ENCODE data around the gene SBNO2.
"Not testable (repeated sequence)": the region's sequence is repeated elsewhere in the genome, so short reads cannot be mapped to it uniquely, and the experiment has no call there.

The SBNO2 gene

DNA sequence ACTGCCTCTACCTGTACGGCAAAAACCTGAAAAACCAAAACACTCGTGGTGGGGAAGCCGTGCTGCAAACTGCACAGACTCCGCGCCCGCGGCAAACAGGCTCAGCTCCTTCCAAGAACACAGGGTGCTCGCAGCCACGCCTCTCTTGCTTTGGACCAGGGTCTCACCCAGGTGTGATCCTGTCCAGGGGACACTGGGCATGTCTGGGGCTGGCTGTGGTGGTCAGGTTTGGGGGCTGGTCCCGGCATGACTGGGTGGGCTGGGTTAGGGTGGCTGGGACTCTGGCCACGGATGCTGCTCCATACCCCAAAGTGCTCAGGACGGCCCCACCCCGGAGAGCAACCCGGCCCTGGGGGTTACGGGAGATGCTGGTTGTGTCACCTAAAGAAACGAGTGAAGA, 56.4 kb downstream of the SBNO2 start:
- no peak for DNase-seq (ENCODE audit: low read depth)

GRCh38 chr19:1116726-1117581, 57.1 kb downstream of the SBNO2 start:
- DNase-seq (ENCODE audit: low read depth): no peak

- DNase-seq (ENCODE audit: low read depth): no peak
Measured at GRCh38 chr19:1115646-1116420, 58.2 kb downstream of the SBNO2 start.

DNA sequence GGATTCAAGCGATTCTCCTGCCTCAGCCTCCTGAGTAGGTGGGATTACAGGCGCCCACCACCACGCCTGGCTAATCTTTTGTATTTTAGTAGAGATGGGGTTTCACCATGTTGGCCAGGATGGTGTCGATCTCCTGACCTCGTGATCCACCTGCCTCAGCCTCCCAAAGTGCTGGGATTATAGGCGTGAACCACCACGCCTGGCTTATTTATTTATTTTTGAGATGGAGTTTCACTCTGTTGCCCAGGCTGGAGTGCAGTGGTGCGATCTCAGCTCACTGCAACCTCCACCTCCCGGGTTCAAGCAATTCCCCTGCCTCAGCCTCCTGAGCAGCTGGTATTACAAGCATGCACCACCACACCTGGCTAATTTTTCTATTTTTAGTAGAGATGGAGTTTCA, 59.3 kb downstream of the SBNO2 start:
- not testable (repeated sequence) for DNase-seq (ENCODE audit: low read depth)

DNA sequence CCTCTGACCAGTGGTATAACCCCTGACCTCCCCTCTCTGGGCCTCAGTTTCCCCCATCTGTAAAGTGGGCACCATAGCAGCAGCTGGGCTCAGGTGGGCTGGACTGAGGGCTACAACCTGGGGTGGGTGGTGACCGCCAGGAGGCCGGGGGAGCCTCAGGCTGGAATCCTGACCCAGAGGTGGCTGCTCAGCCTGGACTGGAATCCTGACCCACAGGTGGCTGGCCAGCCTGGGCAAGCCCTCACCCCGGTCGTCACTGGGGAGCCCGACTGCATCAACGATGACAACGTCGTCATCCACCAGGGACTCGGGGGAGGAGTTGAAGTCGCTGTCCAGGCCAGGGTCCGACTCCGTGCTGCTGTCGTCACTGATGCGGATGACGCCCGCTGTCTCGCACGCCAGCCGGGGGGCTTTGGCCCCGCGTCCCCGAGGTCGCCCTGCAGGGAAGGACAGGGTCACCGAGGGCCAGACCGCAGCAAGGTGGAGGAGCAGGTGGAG, 60.0 kb downstream of the SBNO2 start:
- no peak for DNase-seq (ENCODE audit: low read depth)

- peak; percentile 87 for DNase-seq (ENCODE audit: low read depth)
Measured at GRCh38 chr19:1113030-1113985, 60.8 kb downstream of the SBNO2 start.

DNA sequence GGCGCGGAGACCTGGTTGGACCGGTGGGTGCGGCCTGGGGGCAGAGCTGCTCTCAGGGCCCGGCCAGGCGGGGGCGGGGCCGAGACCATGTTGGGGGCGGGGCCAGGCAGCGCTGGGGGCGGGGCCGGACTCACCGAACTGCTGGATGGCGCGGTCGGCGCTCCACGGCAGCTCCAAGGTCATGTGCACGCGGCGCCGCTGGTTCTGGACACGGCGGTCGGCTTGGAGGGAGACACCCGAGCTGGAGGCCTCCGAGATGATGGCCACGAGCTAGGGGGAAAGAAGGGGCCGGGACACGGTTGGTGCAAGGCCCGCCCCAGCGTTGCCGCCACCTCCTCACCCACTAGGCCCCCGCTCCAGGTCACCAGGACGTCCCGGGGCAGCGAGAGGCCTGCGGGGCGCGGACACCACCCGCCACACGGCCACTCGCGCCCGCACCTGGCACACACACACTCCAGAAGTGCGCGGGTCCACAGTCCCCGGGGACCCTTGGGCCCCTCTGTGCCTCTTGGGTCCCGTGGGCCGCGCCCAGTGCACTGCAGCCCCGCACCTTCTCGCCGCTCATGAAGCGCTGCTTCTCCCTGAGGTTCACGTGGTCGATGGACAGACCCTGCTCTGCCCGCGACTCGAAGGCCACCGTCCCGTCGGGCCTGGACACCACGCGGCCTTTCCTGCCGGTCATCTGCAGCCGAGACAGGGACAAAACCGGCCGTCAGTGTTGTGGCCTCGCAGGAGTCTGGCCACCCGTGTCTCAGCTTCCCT, 61.6 kb downstream of the SBNO2 start:
- DNase-seq (ENCODE audit: low read depth): no peak

GRCh38 chr19:1111641-1112267, 62.3 kb downstream of the SBNO2 start:
- DNase-seq (ENCODE audit: low read depth): no peak

- no peak for DNase-seq (ENCODE audit: low read depth)
Measured at GRCh38 chr19:1110809-1111640, 63.0 kb downstream of the SBNO2 start.

- no peak for DNase-seq (ENCODE audit: low read depth)
Measured at GRCh38 chr19:1109697-1110671, 64.1 kb downstream of the SBNO2 start.

DNA sequence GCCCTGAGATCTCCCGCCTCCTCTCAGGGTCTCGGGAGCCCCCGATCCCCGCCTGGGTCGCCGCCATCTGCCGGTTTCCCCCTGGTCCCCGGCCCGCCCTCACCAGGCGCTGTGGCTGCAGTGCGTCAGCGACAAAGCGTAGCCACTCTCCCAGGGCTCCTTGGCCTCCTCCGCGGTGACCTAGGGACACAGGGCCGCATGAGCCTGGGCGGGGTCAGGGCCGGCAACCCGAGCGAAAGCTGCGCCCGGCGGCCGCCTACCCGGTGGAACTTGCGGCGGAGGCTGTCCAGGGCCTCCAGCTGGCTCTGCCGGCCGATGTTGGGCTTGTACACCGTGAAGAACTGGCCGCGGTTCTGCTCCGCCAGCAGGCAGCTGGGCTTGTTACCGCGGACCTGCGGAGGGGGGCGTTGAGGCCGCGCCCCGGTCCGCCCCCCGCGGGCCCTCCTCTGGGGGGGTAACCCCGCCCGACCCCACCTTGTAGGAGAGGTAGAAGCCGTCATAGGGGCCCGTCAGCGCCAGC, 65.0 kb downstream of the SBNO2 start:
- no peak for DNase-seq (ENCODE audit: low read depth)

- DNase-seq (ENCODE audit: low read depth): no peak
Measured at GRCh38 chr19:1108291-1109031, 65.6 kb downstream of the SBNO2 start.

DNA sequence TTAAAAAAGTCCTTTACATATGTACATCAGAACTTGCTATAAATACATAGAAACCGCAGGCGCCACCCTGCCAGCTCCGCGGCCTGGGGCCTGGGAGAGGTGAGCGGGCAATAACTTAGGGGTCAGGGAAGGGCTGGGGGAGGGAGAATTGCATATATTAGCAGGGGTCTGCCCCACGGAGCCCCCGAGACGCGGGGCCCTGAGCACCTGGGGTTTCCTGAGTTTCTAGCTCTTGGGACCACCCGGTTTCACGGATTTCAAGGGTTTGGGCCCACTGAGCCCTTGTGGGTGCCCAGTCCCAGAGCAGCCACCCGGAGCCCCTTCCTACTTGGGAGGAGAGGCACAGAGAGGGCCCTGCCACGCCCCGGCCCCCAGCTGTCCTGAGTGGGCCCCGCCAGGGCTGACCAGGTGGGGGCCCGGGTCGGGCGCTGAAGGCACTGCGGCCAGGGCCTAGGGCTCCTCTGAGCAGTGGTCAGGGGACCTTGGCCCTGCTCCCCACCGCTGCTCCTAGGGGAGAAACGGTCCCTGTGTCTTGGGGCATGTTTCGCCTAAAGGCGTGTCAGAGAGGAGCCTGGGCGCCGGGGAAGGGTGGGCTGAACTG, 66.3 kb downstream of the SBNO2 start:
- no peak for DNase-seq (ENCODE audit: low read depth)

DNA sequence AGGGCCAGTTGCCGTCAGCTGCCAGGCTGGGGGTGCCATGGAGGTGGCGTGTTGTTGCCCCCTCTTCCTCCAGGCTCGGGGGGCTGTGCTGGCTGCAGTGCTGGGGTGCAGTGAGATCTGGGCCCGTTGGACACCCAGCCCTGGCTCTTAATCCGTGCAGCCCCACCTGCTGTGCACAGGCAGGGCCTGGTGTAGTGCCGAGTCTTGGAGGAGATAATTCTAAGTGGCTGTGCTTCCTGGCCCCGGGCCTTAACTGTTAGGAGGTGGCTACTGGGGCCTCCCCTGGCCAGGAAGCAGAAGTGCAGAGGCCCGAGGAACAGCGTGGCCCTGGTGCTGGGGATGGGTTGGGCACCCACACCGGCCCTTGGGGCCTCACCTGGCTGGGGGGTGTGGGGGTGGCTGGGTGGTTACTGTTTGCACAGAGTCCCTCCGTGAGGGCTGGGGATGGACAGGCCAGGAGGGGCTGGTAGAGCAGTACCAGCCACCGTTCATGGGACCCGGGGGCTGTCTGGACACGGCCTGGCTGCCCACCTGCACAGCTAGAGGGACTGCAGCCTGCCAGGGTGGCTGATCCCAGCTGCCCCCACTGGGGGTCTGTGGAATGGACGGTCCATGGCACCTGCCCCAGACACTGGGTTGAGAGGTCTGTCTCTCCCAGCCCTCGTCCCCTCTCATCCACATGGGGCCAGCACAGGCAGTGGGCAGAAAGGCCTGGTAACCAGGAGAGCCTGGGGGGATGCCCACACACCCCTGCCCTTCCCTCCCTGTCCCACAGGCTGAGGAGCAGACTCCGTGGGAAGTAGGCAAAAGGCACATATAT, 67.0 kb downstream of the SBNO2 start:
- no peak for DNase-seq (ENCODE audit: low read depth)

DNA sequence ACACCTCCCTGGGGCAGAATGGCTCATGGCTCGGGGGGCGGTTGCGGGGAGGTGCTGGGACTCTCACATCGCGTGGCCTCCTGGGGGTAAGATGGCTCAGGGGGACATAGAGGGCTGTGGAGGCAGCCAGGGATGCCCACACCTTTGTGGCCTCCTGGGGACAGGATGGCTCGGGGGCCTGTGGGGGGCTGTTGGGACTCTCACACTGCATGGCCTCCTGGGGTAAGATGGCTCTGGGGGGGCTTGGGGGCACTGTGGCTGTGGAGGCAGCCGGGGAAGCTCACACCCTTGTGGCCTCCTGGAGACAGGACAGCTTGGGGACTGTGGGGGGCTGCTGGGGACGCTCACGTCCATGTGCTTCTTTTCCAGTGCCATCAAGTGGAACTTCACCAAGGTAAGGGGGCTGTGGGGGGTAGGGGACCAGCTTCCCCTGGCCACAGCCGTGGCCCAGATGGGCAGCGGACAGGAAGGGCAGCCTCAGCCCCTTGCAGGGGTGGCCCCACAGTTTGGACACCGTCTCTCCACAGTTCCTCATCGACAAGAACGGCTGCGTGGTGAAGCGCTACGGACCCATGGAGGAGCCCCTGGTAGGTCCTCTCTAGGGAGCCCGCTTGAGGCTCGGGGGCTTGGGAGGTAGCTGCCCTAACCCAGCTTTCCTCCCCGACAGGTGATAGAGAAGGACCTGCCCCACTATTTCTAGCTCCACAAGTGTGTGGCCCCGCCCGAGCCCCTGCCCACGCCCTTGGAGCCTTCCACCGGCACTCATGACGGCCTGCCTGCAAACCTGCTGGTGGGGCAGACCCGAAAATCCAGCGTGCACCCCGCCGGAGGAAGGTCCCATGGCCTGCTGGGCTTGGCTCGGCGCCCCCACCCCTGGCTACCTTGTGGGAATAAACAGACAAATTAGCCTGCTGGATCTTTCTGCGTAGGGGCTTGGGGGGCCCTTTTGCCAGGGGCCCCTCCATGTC, 67.9 kb downstream of the SBNO2 start:
- DNase-seq (ENCODE audit: low read depth): no peak

Data from CMK (cell line).